ENCODE measurements around the gene ARHGAP29.
A peak's percentile ranks its signal among the peaks of the same experiment; 100 is the strongest.

Gene ARHGAP29

GRCh38 chr1:94144836-94145235, 92.5 kb downstream of the ARHGAP29 start:
- in situ Hi-C loops (cut with HindIII; ENCODE audit: low pct_ligation_motif_present, low sequenced_read_pairs) = no loop called here
- H3K27ac ChIP-seq = no peak overlapping the region
- TF ChIP-seq, protein P1, sequence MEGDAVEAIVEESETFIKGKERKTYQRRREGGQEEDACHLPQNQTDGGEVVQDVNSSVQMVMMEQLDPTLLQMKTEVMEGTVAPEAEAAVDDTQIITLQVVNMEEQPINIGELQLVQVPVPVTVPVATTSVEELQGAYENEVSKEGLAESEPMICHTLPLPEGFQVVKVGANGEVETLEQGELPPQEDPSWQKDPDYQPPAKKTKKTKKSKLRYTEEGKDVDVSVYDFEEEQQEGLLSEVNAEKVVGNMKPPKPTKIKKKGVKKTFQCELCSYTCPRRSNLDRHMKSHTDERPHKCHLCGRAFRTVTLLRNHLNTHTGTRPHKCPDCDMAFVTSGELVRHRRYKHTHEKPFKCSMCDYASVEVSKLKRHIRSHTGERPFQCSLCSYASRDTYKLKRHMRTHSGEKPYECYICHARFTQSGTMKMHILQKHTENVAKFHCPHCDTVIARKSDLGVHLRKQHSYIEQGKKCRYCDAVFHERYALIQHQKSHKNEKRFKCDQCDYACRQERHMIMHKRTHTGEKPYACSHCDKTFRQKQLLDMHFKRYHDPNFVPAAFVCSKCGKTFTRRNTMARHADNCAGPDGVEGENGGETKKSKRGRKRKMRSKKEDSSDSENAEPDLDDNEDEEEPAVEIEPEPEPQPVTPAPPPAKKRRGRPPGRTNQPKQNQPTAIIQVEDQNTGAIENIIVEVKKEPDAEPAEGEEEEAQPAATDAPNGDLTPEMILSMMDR (IDR thresholded peaks at IDR 0.05; ENCODE audit: low read depth, low read length, missing control alignments) = no peak
- no peaks in the 10 kb centered on the region for H3K36me3 ChIP-seq (replicated peaks)
- DNase-seq = no peak
- H3K27me3 ChIP-seq (replicated peaks) = no peaks in the 10 kb centered on the region
- no peak overlapping the region for H3K4me3 ChIP-seq (ENCODE audit: low read depth, low read length)

- Histone ChIP-seq H3K27me3 (replicated peaks) (no peaks in the 10 kb centered on the region), H3K36me3 (replicated peaks) (no peaks in the 10 kb centered on the region), H3K4me3 (ENCODE audit: low read depth, low read length) (no peak overlapping the region), H3K27ac (no peak overlapping the region)
- in situ Hi-C loops (cut with HindIII; ENCODE audit: low pct_ligation_motif_present, low sequenced_read_pairs) = no loop called here
- TF ChIP-seq, protein P1 (IDR thresholded peaks at IDR 0.05; ENCODE audit: low read depth, low read length, missing control alignments) = no peak
- DNase-seq = no peak
These were observed 93.6 kb downstream of the ARHGAP29 start for GRCh38 chr1:94143809-94144176.

- TF ChIP-seq, protein P1 (IDR thresholded peaks at IDR 0.05; ENCODE audit: low read depth, low read length, missing control alignments) = no peak
- Histone ChIP-seq H3K4me3 (ENCODE audit: low read depth, low read length) (no peak overlapping the region), H3K36me3 (replicated peaks) (no peaks in the 10 kb centered on the region), H3K27me3 (replicated peaks) (no peaks in the 10 kb centered on the region), H3K27ac (no peak overlapping the region)
- no peak for DNase-seq
- in situ Hi-C loops (cut with HindIII; ENCODE audit: low pct_ligation_motif_present, low sequenced_read_pairs) = no loop called here
These were observed 94.1 kb downstream of the ARHGAP29 start for GRCh38 chr1:94143173-94143808.

- Histone ChIP-seq H3K36me3 (replicated peaks) (no peaks in the 10 kb centered on the region), H3K27me3 (replicated peaks) (no peaks in the 10 kb centered on the region), H3K27ac (peak overlapping the region; percentile 23), H3K4me3 (ENCODE audit: low read depth, low read length) (no peak overlapping the region)
- TF ChIP-seq, protein P1 (IDR thresholded peaks at IDR 0.05; ENCODE audit: low read depth, low read length, missing control alignments) = no peak
- in situ Hi-C loops (cut with HindIII; ENCODE audit: low pct_ligation_motif_present, low sequenced_read_pairs) = no loop called here
- no peak for DNase-seq
These were observed 94.8 kb downstream of the ARHGAP29 start for GRCh38 chr1:94142583-94142982.

- no peak for DNase-seq
- in situ Hi-C loops (cut with HindIII; ENCODE audit: low pct_ligation_motif_present, low sequenced_read_pairs) = no loop called here
- Histone ChIP-seq H3K27ac (peak overlapping the region; percentile 23), H3K4me3 (ENCODE audit: low read depth, low read length) (no peak overlapping the region), H3K36me3 (replicated peaks) (no peaks in the 10 kb centered on the region), H3K27me3 (replicated peaks) (no peaks in the 10 kb centered on the region)
- TF ChIP-seq, protein P1 (IDR thresholded peaks at IDR 0.05; ENCODE audit: low read depth, low read length, missing control alignments) = no peak
These were observed 95.4 kb downstream of the ARHGAP29 start for GRCh38 chr1:94142022-94142421.

DNA sequence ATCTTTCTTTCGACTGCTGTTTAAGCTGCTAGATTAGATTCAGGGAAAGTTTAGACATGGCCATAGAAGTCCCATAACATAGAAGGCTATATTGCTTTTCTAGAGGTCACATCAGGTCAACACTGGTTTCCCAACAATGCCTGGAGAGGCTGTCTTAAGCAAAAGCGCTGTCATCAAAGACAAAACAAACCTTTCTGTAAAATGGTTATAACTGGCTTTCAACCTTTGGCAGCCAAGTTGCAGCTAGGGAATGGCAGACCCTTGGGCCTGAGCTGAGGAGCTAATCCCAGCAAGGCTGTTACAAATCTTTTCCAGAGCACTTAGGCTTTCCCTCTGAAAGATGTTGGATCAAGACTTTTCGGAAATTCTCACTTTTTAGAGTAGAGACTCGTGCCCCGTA, 105.3 kb downstream of the ARHGAP29 start:
- in situ Hi-C loops (cut with HindIII; ENCODE audit: low pct_ligation_motif_present, low sequenced_read_pairs) = no loop called here
- no peaks in the 10 kb centered on the region for H3K27me3 ChIP-seq (replicated peaks)
- DNase-seq = no peak
- TF ChIP-seq, protein P1 (IDR thresholded peaks at IDR 0.05; ENCODE audit: low read depth, low read length, missing control alignments) = no peak
- H3K4me3 ChIP-seq (ENCODE audit: low read depth, low read length) = no peak overlapping the region
- H3K36me3 ChIP-seq (replicated peaks) = no peaks in the 10 kb centered on the region
- H3K27ac ChIP-seq = no peak overlapping the region
